ENCODE measurements around the gene C9orf50.
"Not testable (repeated sequence)": the region's sequence is repeated elsewhere in the genome, so short reads cannot be mapped to it uniquely, and the experiment has no call there.

Gene C9orf50

GRCh38 chr9:129620669-129621295, at the start of gene C9orf50:
Gene C9orf50 (minus strand): TSS chr9:129621101. CDS start chr9:129620574, 527 bp downstream.
- no peak for DNase-seq (ENCODE audit: low spot score)

GRCh38 chr9:129669946-129670345, 49.0 kb upstream of the C9orf50 start:
- DNase-seq (ENCODE audit: low spot score), result no peak

- no peak for DNase-seq (ENCODE audit: low spot score)
Observed at GRCh38 chr9:129669141-129669718, 48.3 kb upstream of the C9orf50 start.

GRCh38 chr9:129667850-129668249, 46.9 kb upstream of the C9orf50 start:
- no peak for DNase-seq (ENCODE audit: low spot score)

GRCh38 chr9:129667378-129667777, 46.5 kb upstream of the C9orf50 start:
- DNase-seq (ENCODE audit: low spot score), result no peak

- DNase-seq (ENCODE audit: low spot score), result no peak
Observed at GRCh38 chr9:129666575-129666974, 45.7 kb upstream of the C9orf50 start.

- DNase-seq (ENCODE audit: low spot score), result no peak
Observed at GRCh38 chr9:129665814-129666520, 45.1 kb upstream of the C9orf50 start.

- DNase-seq (ENCODE audit: low spot score), result no peak
Observed at GRCh38 chr9:129665389-129665775, 44.5 kb upstream of the C9orf50 start, which contains the start of gene PRRX2. Gene PRRX2 (plus strand): TSS chr9:129665647. CDS start chr9:129665868, 221 bp downstream.

- no peak for DNase-seq (ENCODE audit: low spot score)
Observed at GRCh38 chr9:129664746-129665388, 44.0 kb upstream of the C9orf50 start.

GRCh38 chr9:129662239-129662638, 41.3 kb upstream of the C9orf50 start:
- DNase-seq (ENCODE audit: low spot score), result not testable (repeated sequence)

GRCh38 chr9:129661029-129661428, 40.1 kb upstream of the C9orf50 start:
- DNase-seq (ENCODE audit: low spot score), result no peak

- DNase-seq (ENCODE audit: low spot score), result no peak
Observed at GRCh38 chr9:129656795-129657390, 36.0 kb upstream of the C9orf50 start.

GRCh38 chr9:129655696-129656095, 34.8 kb upstream of the C9orf50 start:
- no peak for DNase-seq (ENCODE audit: low spot score)

GRCh38 chr9:129655154-129655553, 34.3 kb upstream of the C9orf50 start:
- DNase-seq (ENCODE audit: low spot score), result no peak

GRCh38 chr9:129654554-129655040, 33.7 kb upstream of the C9orf50 start:
- no peak for DNase-seq (ENCODE audit: low spot score)

GRCh38 chr9:129653823-129654553, 33.1 kb upstream of the C9orf50 start:
- no peak for DNase-seq (ENCODE audit: low spot score)

GRCh38 chr9:129650680-129651235, 29.9 kb upstream of the C9orf50 start:
- no peak for DNase-seq (ENCODE audit: low spot score)

GRCh38 chr9:129649726-129650679, 29.1 kb upstream of the C9orf50 start:
- no peak for DNase-seq (ENCODE audit: low spot score)

GRCh38 chr9:129648764-129649115, 27.8 kb upstream of the C9orf50 start:
- no peak for DNase-seq (ENCODE audit: low spot score)
